CD4-positive, alpha-beta T cell treated with Interleukin-15 for 4 hours (primary cell): ENCODE measurements around the gene ALG9.
A peak's percentile ranks its signal among the peaks of the same experiment; 100 is the strongest.
"Not testable (repeated sequence)": the region's sequence is repeated elsewhere in the genome, so short reads cannot be mapped to it uniquely, and the experiment has no call there.

ENCODE experiments used
- DNase-seq: peaks from one replicate; pipeline ENCODE4 v3.0.0-alpha.2; 2020; ENCODE audit warnings: low spot score

ALG9 gene

DNA sequence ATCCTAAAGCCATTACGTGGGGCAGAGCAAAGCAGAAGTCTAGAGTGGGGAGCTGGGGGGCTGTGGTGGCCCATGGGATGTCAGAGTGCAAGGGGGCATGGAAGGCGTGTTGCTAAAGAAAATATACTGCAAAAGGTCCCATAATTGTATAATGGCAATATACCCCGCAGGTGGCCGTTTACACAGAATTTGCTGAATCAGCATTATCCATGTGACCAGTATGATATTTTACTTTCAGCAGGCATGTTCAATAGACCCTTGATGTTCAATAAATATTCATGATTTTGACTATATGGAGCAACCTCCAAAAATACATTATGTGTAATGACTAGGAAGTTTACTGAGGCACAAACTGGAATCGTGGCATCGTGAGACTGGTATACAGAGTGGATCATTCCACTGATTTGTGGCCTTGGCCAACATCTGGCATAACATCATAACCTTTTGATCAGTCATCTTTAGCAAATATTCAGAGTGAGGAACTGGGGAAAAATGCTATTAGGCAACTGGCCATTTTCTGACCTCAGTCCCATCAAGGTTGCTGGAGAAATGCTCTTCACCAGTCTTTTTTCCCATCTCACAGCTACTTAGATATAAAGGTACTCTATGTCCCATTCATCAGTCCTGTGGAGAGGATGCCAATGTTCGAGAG, 75.9 kb downstream of the ALG9 start:
- no peak for DNase-seq

DNA sequence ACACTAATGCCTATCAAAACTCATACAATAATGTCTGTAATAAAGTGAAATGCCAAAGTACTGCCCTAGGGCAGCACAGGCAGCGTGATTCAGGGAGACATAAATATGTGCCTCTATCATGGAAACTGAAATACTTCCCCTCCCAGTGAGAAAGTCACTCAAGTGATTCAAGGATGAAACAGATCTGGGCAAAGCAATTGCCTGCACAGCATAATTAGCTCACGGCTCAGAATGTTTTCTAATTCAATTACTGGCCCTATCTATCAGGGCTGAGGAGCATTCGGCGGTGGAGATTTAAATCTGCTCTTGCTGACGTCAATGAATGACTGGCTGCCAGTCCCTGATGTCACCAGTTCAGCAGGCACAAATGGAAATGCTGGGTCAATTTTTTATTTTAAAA, 77.5 kb downstream of the ALG9 start:
- DNase-seq = no peak

DNA sequence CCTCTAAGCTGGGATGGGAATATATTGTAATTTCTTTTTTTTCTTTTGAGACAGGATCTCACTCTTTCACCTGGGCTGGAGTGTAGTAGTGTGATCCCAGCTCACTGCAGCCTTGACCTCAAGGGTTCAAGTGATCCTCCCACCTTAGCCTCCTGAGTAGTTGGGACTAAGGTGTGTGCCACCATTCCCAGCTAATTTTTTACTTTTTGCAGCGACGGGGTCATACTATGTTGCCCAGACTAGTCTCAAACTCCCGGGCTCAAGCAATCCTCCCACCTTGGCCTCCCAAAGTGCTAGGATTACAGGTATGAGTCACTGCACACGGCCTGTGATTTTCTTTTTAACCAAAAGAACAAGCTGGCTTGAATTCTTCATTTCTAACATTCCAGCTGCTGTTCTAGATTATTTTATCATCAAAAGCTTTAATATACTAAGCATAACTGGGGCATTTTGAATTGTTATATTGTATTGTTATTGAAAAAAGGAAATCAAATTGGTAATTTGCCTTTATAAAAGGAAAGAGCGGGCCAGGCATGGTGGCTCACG, 78.4 kb downstream of the ALG9 start:
- no peak for DNase-seq

DNA sequence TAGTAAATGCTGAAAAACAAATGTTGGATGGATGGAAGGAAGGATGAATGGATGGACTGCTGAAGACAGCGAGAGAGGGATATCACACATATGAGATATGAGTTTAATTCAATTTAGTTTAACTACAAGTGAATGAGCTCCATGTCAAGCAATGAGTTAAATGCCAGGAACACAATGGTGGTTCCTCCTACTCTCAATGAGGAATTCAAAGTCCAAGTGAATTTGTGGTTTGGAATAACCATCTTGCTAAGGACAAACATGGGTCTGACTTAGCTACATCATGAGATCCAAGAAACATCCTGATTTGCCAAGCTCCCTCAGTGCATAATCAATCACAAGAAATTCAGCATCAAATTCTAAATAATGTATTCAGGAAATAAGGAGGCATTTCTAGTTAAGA, 79.1 kb downstream of the ALG9 start:
- DNase-seq = no peak

DNA sequence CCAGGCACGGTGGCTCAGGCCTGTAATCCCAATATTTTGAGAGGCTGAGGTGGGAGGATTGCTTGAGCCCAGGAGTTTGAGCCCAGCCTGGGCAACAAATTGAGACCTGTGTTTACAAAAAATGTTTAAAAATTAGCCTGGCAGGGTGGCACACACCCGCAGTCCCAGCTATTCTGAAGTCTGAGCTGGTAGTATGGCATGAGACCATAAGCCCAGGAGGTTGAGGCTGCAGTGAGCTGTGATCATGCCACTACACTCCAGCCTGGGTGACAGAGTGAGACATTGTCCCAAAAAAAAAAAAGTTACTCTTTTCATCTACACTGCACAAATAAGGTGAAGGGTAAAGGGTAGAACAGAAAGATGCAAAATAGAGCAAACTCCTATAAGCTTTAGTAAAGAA, 82.9 kb downstream of the ALG9 start:
- no peak for DNase-seq

DNA sequence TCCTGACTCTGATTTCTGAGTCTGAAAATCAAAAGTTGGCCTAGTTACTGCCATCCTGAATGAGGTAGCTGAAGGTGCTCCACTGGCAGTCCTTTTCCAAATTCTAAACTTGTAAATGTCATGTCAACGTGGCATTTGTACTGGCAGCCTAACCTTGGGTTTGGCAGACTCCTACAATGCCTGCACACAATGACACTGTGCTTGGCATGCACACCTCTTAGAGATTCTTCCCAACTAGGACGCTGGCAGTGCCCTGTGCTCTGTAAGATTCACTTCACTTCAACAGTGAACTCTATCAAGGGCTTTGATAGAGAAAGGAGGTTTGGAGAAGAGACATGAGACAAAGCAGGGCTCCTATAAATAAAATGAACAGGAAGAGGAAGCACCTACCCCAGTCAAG, 83.3 kb downstream of the ALG9 start:
- no peak for DNase-seq

DNA sequence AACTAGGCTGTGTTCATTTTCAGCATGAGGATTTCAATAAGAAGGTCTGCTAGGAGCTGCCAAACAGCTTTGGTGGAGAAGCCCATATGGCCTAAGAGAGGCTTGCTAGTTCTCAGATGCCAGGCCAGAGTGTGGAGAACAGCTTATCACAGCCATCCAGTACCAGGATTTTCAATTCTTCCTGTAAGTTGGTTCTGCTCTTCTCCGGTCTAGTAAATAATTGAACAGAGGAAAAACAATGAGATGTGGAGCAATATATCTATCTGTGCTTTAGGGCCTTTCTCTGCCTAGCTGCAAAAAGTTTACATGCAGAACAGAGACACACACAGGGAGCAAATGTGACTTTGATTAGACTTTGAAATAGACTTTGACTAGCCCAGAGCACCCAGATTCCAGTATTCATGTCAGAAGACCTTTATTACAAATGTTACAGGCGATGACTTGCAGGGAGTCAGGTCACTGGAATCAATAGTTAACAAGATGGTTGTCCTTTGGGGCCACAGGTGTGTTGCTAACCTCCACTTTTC, 85.4 kb downstream of the ALG9 start:
- no peak for DNase-seq

DNA sequence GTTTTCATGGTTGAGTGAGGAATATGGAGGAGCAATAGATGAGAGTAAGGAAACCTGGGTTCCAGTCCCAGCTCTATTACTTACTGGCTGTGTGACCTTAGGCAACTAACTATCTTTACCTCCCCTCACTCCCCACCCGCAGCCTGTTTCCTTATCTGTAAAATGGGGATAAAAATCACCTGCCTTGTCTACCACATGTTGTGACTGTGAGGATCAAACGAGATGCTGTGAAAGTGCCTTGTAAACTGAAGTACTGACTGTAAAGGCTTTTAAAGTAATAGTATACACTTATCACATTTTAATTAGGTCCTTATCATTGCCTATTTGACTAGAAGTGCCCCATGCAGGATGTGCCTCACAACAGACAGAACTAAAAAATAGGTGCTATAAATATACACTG, 86.3 kb downstream of the ALG9 start:
- DNase-seq = no peak

DNA sequence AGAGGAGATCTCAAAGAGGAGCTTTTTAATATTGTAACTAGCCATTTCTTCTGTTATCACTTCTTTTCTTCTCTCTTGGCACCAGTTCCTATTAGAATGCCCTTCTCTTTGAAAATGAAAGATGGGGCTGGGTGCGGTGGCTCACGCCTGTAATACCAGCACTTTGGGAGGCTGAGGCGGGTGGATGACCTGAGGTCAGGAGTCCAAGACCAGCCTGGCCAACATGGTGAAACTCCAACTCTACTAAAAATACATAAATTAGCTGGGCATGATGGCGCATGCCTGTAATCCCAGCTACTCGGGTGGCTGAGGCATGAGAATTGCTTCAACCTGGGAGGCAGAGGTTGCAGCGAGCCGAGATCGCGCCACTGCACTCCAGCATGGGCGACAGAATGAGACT, 87.1 kb downstream of the ALG9 start:
- not testable (repeated sequence) for DNase-seq

DNA sequence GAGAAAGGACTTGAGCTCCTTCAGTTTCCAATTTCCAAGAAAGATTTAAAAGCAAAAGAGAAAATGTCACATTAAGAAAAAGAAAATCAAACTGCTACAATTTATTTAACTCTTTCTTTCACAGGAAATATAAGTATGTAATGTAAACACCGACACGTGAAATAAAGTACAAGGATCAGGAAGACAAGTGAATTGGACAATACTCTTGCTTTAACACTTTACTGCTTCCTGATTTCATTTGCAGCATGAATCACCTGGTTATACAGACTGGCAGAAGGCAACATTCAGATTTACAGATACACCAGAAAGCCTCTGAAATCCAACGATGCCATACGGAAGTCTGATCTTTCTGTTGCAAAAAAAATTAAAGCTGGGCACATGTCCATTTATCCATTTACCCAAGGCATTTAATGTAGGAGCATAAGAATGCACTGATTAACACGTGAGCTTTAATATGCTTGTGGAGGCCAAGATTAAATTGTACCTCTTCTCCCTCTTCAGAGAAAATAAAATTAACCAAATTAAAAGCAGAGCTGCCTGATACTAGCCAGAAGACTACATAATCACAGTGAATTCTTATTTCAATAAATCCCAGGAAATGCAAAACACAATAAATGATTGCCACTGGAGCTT, 89.2 kb downstream of the ALG9 start:
- no peak for DNase-seq

DNA sequence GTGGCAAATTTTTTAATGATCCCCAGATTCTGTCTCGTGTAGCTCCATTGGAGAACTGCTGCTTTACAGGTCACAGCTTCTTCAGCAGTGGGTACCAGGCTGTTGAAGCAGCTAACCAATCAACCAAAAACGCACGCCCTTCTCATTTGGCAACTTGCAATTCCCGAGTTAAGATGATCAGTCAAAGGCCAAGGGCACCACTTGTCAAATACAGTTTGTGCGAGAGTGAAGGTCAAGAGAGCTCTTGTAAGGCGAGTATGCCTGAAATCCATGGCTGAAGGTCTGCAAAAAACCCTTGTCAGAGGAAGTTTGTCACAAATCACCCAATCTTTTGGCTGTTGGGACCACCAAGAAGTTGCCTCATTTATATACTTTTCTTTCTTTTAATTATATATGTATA, 92.3 kb downstream of the ALG9 start:
- DNase-seq = no peak

DNA sequence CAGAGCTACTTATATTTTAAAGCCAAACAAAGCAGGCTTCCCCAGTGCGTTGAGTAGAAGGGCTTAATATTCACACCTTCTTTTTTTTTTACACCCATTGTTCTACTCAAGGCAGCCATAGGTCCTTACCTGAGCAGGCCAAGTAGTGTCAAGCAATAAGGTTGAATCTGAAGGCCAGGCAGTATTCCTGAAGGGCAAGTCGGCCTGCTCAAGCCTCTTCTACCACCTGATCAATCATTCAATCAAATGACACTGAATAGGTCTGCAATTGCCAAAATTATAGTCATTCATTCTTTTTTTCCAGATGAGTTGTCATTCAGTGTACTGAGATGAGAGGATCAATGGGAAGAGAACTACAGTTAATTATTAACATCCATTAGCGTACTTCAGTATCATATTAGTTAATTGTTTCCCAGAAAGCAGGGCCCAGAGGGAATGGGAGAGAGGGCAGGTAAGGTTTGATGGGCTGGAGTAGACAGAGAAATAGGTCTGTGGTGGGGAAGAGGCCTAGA, 93.3 kb downstream of the ALG9 start:
- no peak for DNase-seq

DNA sequence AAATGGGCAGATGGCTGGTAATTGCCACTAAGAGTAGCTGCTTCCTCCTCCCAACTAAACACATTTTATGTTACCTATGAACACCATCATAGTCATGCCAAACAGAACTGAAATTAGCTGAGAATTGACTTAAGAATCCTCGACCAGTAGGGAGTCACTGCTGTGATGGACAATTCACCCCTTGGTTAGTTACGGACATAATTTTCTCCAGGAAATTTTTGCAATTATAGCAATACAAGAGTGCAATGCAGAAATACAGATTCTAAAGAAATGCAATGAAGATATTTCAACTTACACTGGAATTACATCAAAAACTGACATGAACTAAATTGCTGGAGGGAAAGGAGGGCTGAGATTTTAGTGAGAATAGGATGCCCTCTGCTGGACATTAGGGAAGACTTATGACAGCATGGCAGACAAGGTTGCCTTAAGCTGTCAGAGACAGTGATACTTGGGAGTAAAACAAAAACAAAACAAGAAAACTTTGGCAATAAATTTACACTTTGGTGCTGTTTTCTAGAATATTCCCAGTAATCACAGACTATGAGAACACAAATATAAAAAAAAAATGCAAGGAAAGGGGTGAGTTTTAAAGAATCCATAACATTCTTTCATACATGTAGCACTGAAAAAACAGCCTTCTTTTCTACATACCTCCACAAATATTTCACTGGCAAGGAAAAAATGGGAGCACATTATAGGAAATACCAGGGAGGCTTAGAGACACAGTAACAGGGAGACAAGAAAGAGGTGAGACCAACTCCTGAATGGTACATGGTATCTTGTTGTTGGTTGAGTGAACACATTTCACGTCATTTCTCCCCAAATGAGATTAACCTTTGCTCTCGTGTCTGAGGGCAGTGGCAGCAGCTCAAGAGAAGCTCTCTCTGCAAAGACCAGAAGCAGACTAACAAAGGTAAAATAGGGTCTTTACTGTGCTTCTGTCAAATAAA, 94.0 kb downstream of the ALG9 start:
- DNase-seq = peak; percentile 68

DNA sequence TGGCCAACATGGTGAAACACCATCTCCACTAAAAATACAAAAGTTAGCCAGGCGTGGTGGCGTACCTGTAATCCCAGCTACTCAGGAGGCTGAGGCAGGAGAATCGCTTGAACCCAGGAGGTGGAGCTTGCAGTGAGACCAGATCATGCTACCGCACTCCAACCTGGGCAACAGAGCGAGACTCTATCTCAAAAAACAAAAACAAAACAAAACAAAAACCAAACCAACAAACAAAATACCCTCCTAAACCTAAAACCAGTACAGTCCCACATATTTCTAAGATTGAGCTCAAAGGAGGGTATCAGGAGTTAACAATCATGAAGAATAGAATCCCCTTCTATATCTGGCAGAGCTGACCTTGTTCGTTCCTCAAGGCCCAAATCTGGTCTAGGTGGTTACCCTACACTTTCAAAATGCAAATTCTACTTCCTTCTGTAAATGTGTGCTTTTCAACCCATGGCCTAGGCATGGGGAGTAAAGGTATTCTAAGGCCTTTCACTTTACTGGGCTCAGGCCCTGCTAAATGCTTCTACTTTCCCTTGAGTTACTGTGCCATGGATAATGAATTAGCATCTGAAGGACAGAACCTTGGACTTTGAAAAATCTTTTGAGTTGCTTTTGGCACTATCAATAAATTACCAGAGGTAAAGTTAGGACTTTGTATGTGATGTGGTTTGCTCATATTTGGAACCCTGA, 94.8 kb downstream of the ALG9 start:
- DNase-seq = no peak

DNA sequence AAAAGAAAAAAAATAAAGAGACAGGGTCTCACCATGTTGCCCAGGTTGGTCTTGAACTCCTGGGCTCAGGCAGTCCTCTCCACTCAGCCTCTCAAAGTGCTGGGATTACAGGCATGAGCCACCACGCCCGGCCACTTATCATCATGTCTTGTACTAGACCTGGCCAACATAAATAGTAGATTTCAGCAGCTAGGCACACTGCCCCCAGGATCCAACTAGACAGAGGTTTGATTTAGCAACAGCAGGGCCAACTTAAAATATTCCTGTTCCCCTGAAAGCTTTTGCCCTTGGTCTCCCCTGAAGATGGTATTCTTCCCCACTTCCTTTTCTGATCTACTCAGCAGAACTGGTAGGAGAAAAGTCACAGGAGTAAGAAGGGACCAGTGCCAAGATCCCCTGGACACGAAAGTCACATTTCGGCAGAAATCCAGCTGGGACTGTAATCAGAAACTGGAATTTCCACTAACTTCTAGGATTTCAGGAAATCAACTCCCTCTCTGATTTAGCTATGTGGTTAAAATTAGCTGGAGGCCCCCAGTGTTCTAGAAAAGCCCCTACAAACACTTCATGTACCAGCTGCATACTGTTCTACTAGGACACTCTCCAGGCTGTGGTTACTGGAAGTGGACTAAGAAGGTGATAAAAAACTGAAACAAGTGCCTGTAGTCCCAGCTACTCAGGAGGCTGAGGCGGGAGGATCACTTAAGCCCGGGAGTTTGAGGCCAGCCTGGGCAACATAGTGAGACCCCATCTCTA, 96.2 kb downstream of the ALG9 start:
- DNase-seq = no peak

DNA sequence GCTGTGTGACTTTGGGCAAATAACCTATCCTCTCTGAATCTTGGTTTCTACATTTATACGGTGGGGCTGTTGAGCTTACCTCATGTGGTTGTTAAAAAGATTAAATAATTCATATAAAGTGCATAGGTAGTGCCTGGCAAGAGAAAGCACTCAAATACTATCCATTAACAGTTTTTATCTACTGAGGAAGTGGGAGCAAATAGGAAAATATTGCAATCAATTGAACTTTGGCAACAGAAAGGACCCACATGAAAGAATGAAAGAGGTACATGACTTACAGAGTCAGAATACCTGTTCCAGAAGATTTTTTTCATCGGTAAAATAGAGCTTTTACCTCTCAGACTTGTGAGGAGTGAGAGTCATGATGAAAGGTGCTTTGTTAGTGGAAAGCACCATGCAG, 98.8 kb downstream of the ALG9 start:
- DNase-seq = no peak

DNA sequence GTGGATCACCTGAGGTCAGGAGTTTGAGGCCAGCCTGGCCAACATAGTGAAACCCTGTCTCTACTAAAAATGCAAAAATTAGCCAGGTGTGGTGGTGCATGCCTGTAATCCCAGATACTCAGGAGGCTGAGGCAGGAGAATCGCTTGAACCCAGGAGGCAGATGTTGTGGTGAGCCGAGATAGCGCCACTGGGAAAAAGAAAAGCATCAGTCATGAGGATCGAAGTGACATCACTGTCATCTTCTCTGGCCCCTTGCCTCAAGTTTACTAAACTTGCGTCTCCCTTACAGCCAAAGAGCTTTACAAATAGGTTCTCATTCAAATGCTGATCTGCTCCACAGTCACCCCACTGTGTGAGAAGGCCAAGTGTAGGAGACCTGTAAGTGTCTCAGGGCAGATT, 100.2 kb downstream of the ALG9 start:
- not testable (repeated sequence) for DNase-seq

DNA sequence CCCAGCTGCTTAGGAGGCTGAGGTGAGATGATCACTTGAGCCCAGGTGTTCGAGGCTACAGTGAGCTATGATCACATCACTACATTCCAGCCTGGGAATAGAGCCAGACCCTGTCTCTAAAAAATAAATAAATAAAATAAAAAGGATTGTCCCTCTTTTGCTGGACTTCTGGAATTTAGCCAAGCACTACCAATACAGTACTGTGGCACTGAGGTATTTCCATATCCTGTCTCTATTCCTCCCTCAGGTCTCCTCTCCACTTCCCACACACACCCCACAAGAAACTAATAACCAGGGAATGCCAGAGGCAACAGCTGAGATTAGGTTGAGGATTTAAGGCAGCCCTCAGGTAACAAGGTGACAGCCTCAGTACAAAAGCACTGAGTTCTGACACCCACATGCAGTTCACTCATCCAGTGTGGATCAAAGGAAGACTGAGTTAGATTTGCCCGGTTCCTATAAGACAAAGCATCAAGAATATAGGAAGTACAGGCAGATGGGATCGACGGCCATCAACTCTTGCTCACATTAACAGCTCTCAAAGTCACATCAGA, 100.7 kb downstream of the ALG9 start:
- DNase-seq = no peak

DNA sequence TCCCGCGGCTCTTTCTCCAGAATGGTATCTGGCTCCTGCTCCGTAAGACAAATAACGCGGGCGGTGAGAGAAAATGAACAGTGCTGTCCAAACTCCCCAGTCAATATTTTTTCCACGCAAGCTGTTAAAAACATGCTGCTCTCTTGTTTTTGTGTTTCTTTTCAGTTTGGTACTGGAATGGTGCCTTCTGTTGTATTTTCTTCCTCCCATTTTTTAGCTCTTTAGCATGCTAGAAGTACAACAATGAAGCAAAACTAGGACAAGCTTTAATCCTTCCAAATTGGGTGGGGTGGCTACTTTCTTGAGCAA, 104.6 kb downstream of the ALG9 start:
- no peak for DNase-seq

DNA sequence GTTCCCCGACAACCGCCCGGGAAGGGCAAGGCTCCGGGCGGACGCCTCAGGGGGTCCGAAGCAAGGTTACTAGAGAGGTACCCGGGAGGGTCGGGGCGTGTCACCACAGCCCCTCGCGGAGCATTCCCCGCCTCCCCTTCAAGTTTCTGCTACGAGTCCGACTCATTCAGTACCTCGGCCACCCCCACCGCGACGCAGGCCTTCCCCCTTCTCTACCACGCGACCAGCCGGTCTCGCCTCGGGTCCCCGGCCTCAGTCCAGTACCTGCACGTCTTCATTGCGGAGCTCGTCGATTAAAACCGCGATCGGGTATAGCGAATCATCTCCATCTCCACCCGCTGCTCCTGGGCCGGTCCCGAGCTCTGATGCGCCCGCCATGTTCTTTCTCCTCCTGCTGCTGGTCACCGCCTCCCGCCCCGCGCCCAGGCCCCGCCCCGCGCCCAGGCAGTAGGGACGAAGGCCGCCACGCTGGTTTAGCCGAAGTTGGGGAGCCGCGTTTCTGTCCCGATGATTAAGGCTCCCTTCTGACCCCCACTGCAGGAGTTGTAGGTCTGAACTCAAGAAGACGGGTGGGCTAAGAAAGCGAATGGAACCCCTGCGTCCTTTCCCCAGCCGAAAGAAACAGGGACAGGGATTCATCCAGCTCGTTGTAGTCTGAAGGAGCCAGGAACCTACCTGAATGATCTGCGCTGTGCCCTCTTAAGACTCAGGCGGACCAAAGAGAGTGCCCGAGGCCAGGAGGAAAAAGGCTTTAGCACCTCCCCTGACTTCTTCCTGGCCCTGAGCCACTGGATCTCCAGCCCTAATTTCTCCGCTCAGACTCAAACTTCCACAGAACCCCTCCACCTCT, 105.2 kb downstream of the ALG9 start, which contains the start of gene PPP2R1B:
TSS of gene PPP2R1B (minus strand) at position 406 of the 850 bp plus-strand sequence. CDS start at position 378, 28 bp downstream.
- DNase-seq = peak; percentile 53
